PFSK-1 (cell line): ENCODE measurements around the gene MRPL4.

ENCODE experiments used
- FOXP2 ChIP-seq: optimal IDR thresholded peaks from 2 replicates; pipeline ENCODE3; 2011; ENCODE audit warnings: borderline replicate concordance, control low read depth, inconsistent platforms; ENCODE audit not compliant: insufficient read depth; ENCODE audit errors: extremely low read length, extremely low read depth
- POLR2AphosphoS5 ChIP-seq: IDR thresholded peaks from 2 replicates; pipeline ENCODE4 v1.6.1; 2012; ENCODE audit warnings: low read depth, mild to moderate bottlenecking, control low read depth, low read length, moderate library complexity
- REST ChIP-seq, 2 experiments: IDR thresholded peaks; 2 replicates each; pipeline versions ENCODE4 v1.6.1 to v1.8.0; 2011 to 2012; ENCODE audit warnings: low read depth in 2 of 2, low read length in 2 of 2, control low read depth in 1 of 2, inconsistent platforms in 1 of 2, mild to moderate bottlenecking in 1 of 2, moderate library complexity in 1 of 2; ENCODE audit not compliant: insufficient read depth in 1 of 2
- SIN3A ChIP-seq: IDR thresholded peaks from 2 replicates; pipeline ENCODE4 v1.6.1; 2012; ENCODE audit warnings: mild to moderate bottlenecking, low read length, moderate library complexity, borderline replicate concordance; ENCODE audit not compliant: insufficient read depth
- TAF1 ChIP-seq: IDR thresholded peaks from 2 replicates; pipeline ENCODE4 v1.6.1; 2012; ENCODE audit warnings: low read length, control low read depth, borderline replicate concordance; ENCODE audit not compliant: insufficient read depth

The MRPL4 gene

GRCh38 chr19:10290357-10290875, 38.4 kb downstream of the MRPL4 start:
- TF ChIP-seq SIN3A = no peak
- no peak for TF ChIP-seq TAF1
- no peak for TF ChIP-seq POLR2AphosphoS5
- TF ChIP-seq REST (IDR thresholded peaks at IDR 0.05; ENCODE audit: insufficient read depth in 1 of 2, low read depth in 2 of 2, low read length in 2 of 2) = no peak
- no peak for TF ChIP-seq FOXP2

- 0 out of 2 replicates have a peak, but pooled peaks have one; percentile 29 for TF ChIP-seq POLR2AphosphoS5
- TF ChIP-seq TAF1 = no peak
These were observed 39.0 kb downstream of the MRPL4 start for GRCh38 chr19:10290876-10291553.

- TF ChIP-seq FOXP2 (no peak), SIN3A (no peak), REST (IDR thresholded peaks at IDR 0.05; ENCODE audit: insufficient read depth in 1 of 2, low read depth in 2 of 2, low read length in 2 of 2) (no peak), POLR2AphosphoS5 (no peak), TAF1 (no peak)
These were observed 39.7 kb downstream of the MRPL4 start for GRCh38 chr19:10291554-10292205.

GRCh38 chr19:10292206-10292788, 40.3 kb downstream of the MRPL4 start:
- TF ChIP-seq POLR2AphosphoS5 (no peak), REST (IDR thresholded peaks at IDR 0.05; ENCODE audit: insufficient read depth in 1 of 2, low read depth in 2 of 2, low read length in 2 of 2) (no peak), TAF1 (no peak), FOXP2 (no peak), SIN3A (no peak)

GRCh38 chr19:10292789-10293636, 41.0 kb downstream of the MRPL4 start:
- TF ChIP-seq FOXP2 (no peak), TAF1 (no peak), POLR2AphosphoS5 (no peak), REST (IDR thresholded peaks at IDR 0.05; ENCODE audit: insufficient read depth in 1 of 2, low read depth in 2 of 2, low read length in 2 of 2) (no peak)
